Neuronal stem cell (in vitro differentiated cells): ENCODE measurements around the gene RPS6KB1.

Experiments
- DNase-seq: peaks from one replicate; pipeline ENCODE4 v3.0.0-alpha.2; 2013; ENCODE audit warnings: low spot score
- H2AFZ ChIP-seq: one replicate; pipeline ENCODE4 v1.6.1; 2013; ENCODE audit warnings: mild to moderate bottlenecking, low read length, inconsistent platforms
- H2AK5ac ChIP-seq: 2 replicates; pipeline ENCODE4 v1.6.1; 2013; ENCODE audit warnings: low read depth, mild to moderate bottlenecking, inconsistent platforms, low read length, moderate library complexity, mixed read lengths
- H2BK120ac ChIP-seq: 2 replicates; pipeline ENCODE4 v1.6.1; 2013; ENCODE audit warnings: low read depth, mild to moderate bottlenecking, inconsistent platforms, low read length, moderate library complexity, mixed read lengths
- H2BK12ac ChIP-seq: one replicate; pipeline ENCODE4 v1.6.1; 2013; ENCODE audit warnings: low read length, inconsistent platforms
- H2BK15ac ChIP-seq: 2 replicates; pipeline ENCODE4 v1.6.1; 2013; ENCODE audit warnings: mild to moderate bottlenecking, low read length, inconsistent platforms, mixed read lengths
- H2BK5ac ChIP-seq: one replicate; pipeline ENCODE4 v1.6.1; 2013; ENCODE audit warnings: inconsistent platforms, mild to moderate bottlenecking, low read length, moderate library complexity
- H3K14ac ChIP-seq: one replicate; pipeline ENCODE4 v1.6.1; 2013; ENCODE audit warnings: low read length, inconsistent platforms
- H3K18ac ChIP-seq: 2 replicates; pipeline ENCODE4 v1.6.1; 2013; ENCODE audit warnings: low read length, inconsistent platforms
- H3K23ac ChIP-seq: 2 replicates; pipeline ENCODE4 v1.6.1; 2013; ENCODE audit warnings: low read depth, mild to moderate bottlenecking, mixed read lengths, low read length, inconsistent platforms; ENCODE audit not compliant: poor library complexity
- H3K27ac ChIP-seq: replicated peaks from 3 replicates; pipeline ENCODE4 v1.5.1; 2013; ENCODE audit warnings: low read length, inconsistent platforms
- H3K27me3 ChIP-seq, 3 experiments: 2 replicates each; pipeline ENCODE4 v1.6.1; 2013; ENCODE audit warnings: low read length in 3 of 3, mild to moderate bottlenecking in 2 of 3, inconsistent platforms in 1 of 3, low read depth in 1 of 3, mixed read lengths in 1 of 3, moderate library complexity in 1 of 3; ENCODE audit not compliant: control insufficient read depth in 3 of 3, insufficient read depth in 3 of 3
- H3K36me3 ChIP-seq, 2 donors: replicated peaks in 1 of 2; 2 replicates each; pipeline ENCODE4 v1.6.1; 2013; ENCODE audit warnings: low read length in 2 of 2; ENCODE audit not compliant: control insufficient read depth in 2 of 2, insufficient read depth in 2 of 2
- H3K4ac ChIP-seq: 2 replicates; pipeline ENCODE4 v1.6.1; 2013; ENCODE audit warnings: inconsistent platforms, mild to moderate bottlenecking, low read length, moderate library complexity
- H3K4me1 ChIP-seq, 2 donors: 1 replicate in 1 of 2; 2 replicates in 1 of 2; pipeline ENCODE4 v1.6.1; 2013; ENCODE audit warnings: low read length in 2 of 2, low read depth in 1 of 2; ENCODE audit not compliant: control insufficient read depth in 2 of 2, insufficient read depth in 1 of 2
- H3K4me2 ChIP-seq: one replicate; pipeline ENCODE4 v1.6.1; 2013; ENCODE audit warnings: mild to moderate bottlenecking, low read length, inconsistent platforms; ENCODE audit not compliant: insufficient read depth, poor library complexity, severe bottlenecking
- H3K4me3 ChIP-seq, 2 donors: 2 replicates each; pipeline ENCODE4 v1.5.1; 2013; ENCODE audit warnings: low read length in 2 of 2, mild to moderate bottlenecking in 2 of 2, inconsistent platforms in 1 of 2, moderate library complexity in 1 of 2
- H3K79me1 ChIP-seq: one replicate; pipeline ENCODE4 v1.6.1; 2013; ENCODE audit warnings: low read depth, mild to moderate bottlenecking, inconsistent platforms, low read length, moderate library complexity
- H3K9ac ChIP-seq: one replicate; pipeline ENCODE4 v1.6.1; 2013; ENCODE audit warnings: mild to moderate bottlenecking, low read depth, low read length, inconsistent platforms; ENCODE audit not compliant: poor library complexity
- H3K9me3 ChIP-seq, 2 donors: replicated peaks in 1 of 2; 2 replicates each; pipeline versions ENCODE3 to v1.6.1; 2013; ENCODE audit warnings: low read length in 2 of 2, mild to moderate bottlenecking in 2 of 2, inconsistent platforms in 1 of 2, low read depth in 1 of 2, mixed read lengths in 1 of 2, moderate library complexity in 1 of 2; ENCODE audit not compliant: control insufficient read depth in 2 of 2, insufficient read depth in 1 of 2
- H4K8ac ChIP-seq: one replicate; pipeline ENCODE4 v1.6.1; 2013; ENCODE audit warnings: low read depth, mild to moderate bottlenecking, inconsistent platforms, low read length, moderate library complexity
- H4K91ac ChIP-seq: one replicate; pipeline ENCODE4 v1.6.1; 2013; ENCODE audit warnings: low read length, low read depth, mild to moderate bottlenecking, inconsistent platforms; ENCODE audit not compliant: poor library complexity
- WGBS, 2 donors: extraction: QIAGEN DNeasy Blood & Tissue Kit; methylation state at CpG; one replicate each; pipeline ENCODE4 v1.1.7; 2013; ENCODE audit warnings: missing lambda C conversion rate in 2 of 2, mixed read lengths in 1 of 2; ENCODE audit not compliant: insufficient read length in 2 of 2, insufficient replicate concordance in 1 of 2; ENCODE audit errors: extremely low coverage in 2 of 2; 5-methylcytosine and 5-hydroxymethylcytosine counted together

Gene RPS6KB1

GRCh38 chr17:59876107-59876506 is 16.8 kb upstream of the RPS6KB1 start:
- Histone ChIP-seq H2AK5ac (no peak overlapping the region), H3K18ac (no peak overlapping the region), H2BK15ac (no peak overlapping the region), H3K36me3 (peaks cover 15 to 73% of the 10 kb centered on the region in 2 donors), H3K4me3 (no peak overlapping the region), H2AFZ (no peak overlapping the region), H3K27me3 (no peaks in the 10 kb centered on the region), H3K4me1 (peaks cover 0 to 5% of the 10 kb centered on the region in 2 donors), H2BK12ac (no peak overlapping the region), H3K4me2 (no peak overlapping the region), H2BK120ac (no peak overlapping the region), H3K27ac (no peak overlapping the region), H3K23ac (no peak overlapping the region), H3K9ac (no peak overlapping the region), H4K91ac (no peak overlapping the region), H3K9me3 (no peaks in the 10 kb centered on the region), H4K8ac (no peak overlapping the region), H2BK5ac (no peak overlapping the region), H3K4ac (no peak overlapping the region), H3K79me1 (no peaks in the 10 kb centered on the region), H3K14ac (no peak overlapping the region)
- DNase-seq: no peak
- WGBS, 2 donors: no CpG with 5 or more reads among the region's 3 CpGs

- H3K27me3 ChIP-seq: no peaks in the 10 kb centered on the region
- no peak overlapping the region for H2BK120ac ChIP-seq
- H3K18ac ChIP-seq: no peak overlapping the region
- no peak overlapping the region for H4K91ac ChIP-seq
- H2AFZ ChIP-seq: no peak overlapping the region
- H3K4me1 ChIP-seq: peaks cover 0 to 5% of the 10 kb centered on the region in 2 donors
- H2BK5ac ChIP-seq: no peak overlapping the region
- no peak overlapping the region for H3K4ac ChIP-seq
- H2BK12ac ChIP-seq: no peak overlapping the region
- DNase-seq: no peak
- no peak overlapping the region for H3K4me3 ChIP-seq
- H2BK15ac ChIP-seq: no peak overlapping the region
- no peak overlapping the region for H3K14ac ChIP-seq
- no peak overlapping the region for H2AK5ac ChIP-seq
- H3K23ac ChIP-seq: no peak overlapping the region
- no peak overlapping the region for H3K9ac ChIP-seq
- H3K36me3 ChIP-seq: peaks cover 19 to 71% of the 10 kb centered on the region in 2 donors
- WGBS, 2 donors: no CpG with 5 or more reads among the region's 5 CpGs
- no peak overlapping the region for H3K4me2 ChIP-seq
- H3K9me3 ChIP-seq: no peaks in the 10 kb centered on the region
- no peak overlapping the region for H3K27ac ChIP-seq
- no peak overlapping the region for H4K8ac ChIP-seq
- H3K79me1 ChIP-seq: no peaks in the 10 kb centered on the region
These were observed 15.0 kb upstream of the RPS6KB1 start for GRCh38 chr17:59877965-59878364.

- Histone ChIP-seq H2BK5ac (no peak overlapping the region), H3K4me3 (no peak overlapping the region), H3K23ac (no peak overlapping the region), H3K4ac (no peak overlapping the region), H3K36me3 (peaks cover 19 to 70% of the 10 kb centered on the region in 2 donors), H3K4me2 (no peak overlapping the region), H2BK15ac (no peak overlapping the region), H3K18ac (no peak overlapping the region), H3K14ac (no peak overlapping the region), H2BK12ac (no peak overlapping the region), H3K27me3 (no peaks in the 10 kb centered on the region), H4K8ac (no peak overlapping the region), H3K9me3 (no peaks in the 10 kb centered on the region), H4K91ac (no peak overlapping the region), H2AK5ac (no peak overlapping the region), H2BK120ac (no peak overlapping the region), H3K79me1 (no peaks in the 10 kb centered on the region), H3K4me1 (peaks cover 0 to 5% of the 10 kb centered on the region in 2 donors), H3K27ac (no peak overlapping the region), H2AFZ (no peak overlapping the region), H3K9ac (no peak overlapping the region)
- no CpG with 5 or more reads among the region's 3 CpGs for WGBS, 2 donors
- no peak for DNase-seq
These were observed 14.3 kb upstream of the RPS6KB1 start for GRCh38 chr17:59878624-59879023.

GRCh38 chr17:59884861-59885260 is 8.1 kb upstream of the RPS6KB1 start:
- no peak overlapping the region for H3K4me2 ChIP-seq
- no peak overlapping the region for H4K91ac ChIP-seq
- peaks cover 3% of the 10 kb centered on the region for H3K79me1 ChIP-seq
- no peak overlapping the region for H3K9ac ChIP-seq
- H3K4me3 ChIP-seq: no peak overlapping the region
- WGBS, 2 donors: no CpG with 5 or more reads among the region's 9 CpGs
- H3K4me1 ChIP-seq: no peaks in the 10 kb centered on the region
- no peak overlapping the region for H2AFZ ChIP-seq
- H3K27me3 ChIP-seq: no peaks in the 10 kb centered on the region
- H3K4ac ChIP-seq: no peak overlapping the region
- H3K36me3 ChIP-seq: peaks cover 11 to 64% of the 10 kb centered on the region in 2 donors
- no peak overlapping the region for H3K23ac ChIP-seq
- H3K18ac ChIP-seq: no peak overlapping the region
- H4K8ac ChIP-seq: no peak overlapping the region
- no peak for DNase-seq
- H3K14ac ChIP-seq: no peak overlapping the region
- no peak overlapping the region for H2BK120ac ChIP-seq
- H3K27ac ChIP-seq: no peak overlapping the region
- no peak overlapping the region for H2BK5ac ChIP-seq
- H2BK15ac ChIP-seq: no peak overlapping the region
- no peaks in the 10 kb centered on the region for H3K9me3 ChIP-seq
- peak overlapping the region; percentile 22 for H2BK12ac ChIP-seq
- H2AK5ac ChIP-seq: no peak overlapping the region
